CD4-positive, CD25-positive, alpha-beta regulatory T cell (primary cell): ENCODE results near the gene PPFIBP1. TPM values are rescaled to one million over a fixed set of nuclear protein-coding genes. Genes with fewer than 3 reads are reported as not detected.
A peak's percentile ranks its signal among the peaks of the same experiment; 100 is the strongest.

Experiments
- ATAC-seq, 2 donors: fragments of 150-1000 bp; cut with Tn5 transposase; one replicate each; pipeline ENCODE4 v1.10.0; 2021; ENCODE audit warnings: low read depth in 2 of 2, moderate number of reproducible peaks in 2 of 2, moderate library complexity in 1 of 2
- DNase-seq, 3 donors: peaks; one replicate each; pipeline versions ENCODE4 v3.0.0 to v3.0.0-alpha.2; 2012 to 2022; ENCODE audit warnings: mixed read lengths in 1 of 3
- H3K27ac ChIP-seq: one replicate; pipeline ENCODE4 v1.7.0; 2013; ENCODE audit warnings: mild to moderate bottlenecking, low read length; ENCODE audit not compliant: insufficient read depth, poor library complexity, severe bottlenecking
- H3K27me3 ChIP-seq: one replicate; pipeline ENCODE4 v1.7.0; 2013; ENCODE audit warnings: low read length; ENCODE audit not compliant: control insufficient read depth, insufficient read depth
- H3K36me3 ChIP-seq: one replicate; pipeline ENCODE4 v1.7.0; 2013; ENCODE audit warnings: mild to moderate bottlenecking, low read length, moderate library complexity; ENCODE audit not compliant: control insufficient read depth, insufficient read depth
- H3K4me1 ChIP-seq: 2 replicates; pipeline ENCODE4 v1.7.0; 2013; ENCODE audit warnings: mild to moderate bottlenecking, low read length; ENCODE audit not compliant: insufficient read depth, control insufficient read depth, poor library complexity, severe bottlenecking
- H3K4me3 ChIP-seq: one replicate; pipeline ENCODE4 v1.7.0; 2013; ENCODE audit warnings: low read depth, mild to moderate bottlenecking, low read length, moderate library complexity
- H3K9me3 ChIP-seq, 2 experiments: 1 replicate in 1 of 2; 2 replicates in 1 of 2; pipeline ENCODE4 v1.7.0; 2013; ENCODE audit warnings: low read length in 2 of 2, mild to moderate bottlenecking in 1 of 2, moderate library complexity in 1 of 2; ENCODE audit not compliant: control insufficient read depth in 2 of 2
- H3K27ac Mint-ChIP-seq, 3 donors: one replicate each; pipeline ENCODE4 v1.8.0; 2020 to 2022; ENCODE audit warnings: mild to moderate bottlenecking in 3 of 3, mixed read lengths in 3 of 3, moderate library complexity in 2 of 3
- H3K27me3 Mint-ChIP-seq: one replicate; pipeline ENCODE4 v1.8.0; 2022; ENCODE audit warnings: mild to moderate bottlenecking, mixed read lengths
- H3K36me3 Mint-ChIP-seq: one replicate; pipeline ENCODE4 v1.8.0; 2020; ENCODE audit warnings: mixed read lengths
- H3K4me1 Mint-ChIP-seq, 4 donors: one replicate each; pipeline ENCODE4 v1.8.0; 2020 to 2022; ENCODE audit warnings: mixed read lengths in 4 of 4, mild to moderate bottlenecking in 1 of 4
- H3K4me3 Mint-ChIP-seq, 4 donors: one replicate each; pipeline ENCODE4 v1.8.0; 2020 to 2022; ENCODE audit warnings: mild to moderate bottlenecking in 4 of 4, mixed read lengths in 4 of 4, moderate library complexity in 3 of 4
- H3K9me3 Mint-ChIP-seq, 7 donors: one replicate each; pipeline ENCODE4 v1.8.0; 2020 to 2022; ENCODE audit warnings: mixed read lengths in 7 of 7, mild to moderate bottlenecking in 3 of 7, moderate library complexity in 2 of 7
- polyA plus RNA-seq, 4 donors: library from polyadenylated mRNA; unstranded; fragments of 300-500 nt; fragmentation: Illumina TruSeq; gene quantifications; one replicate each; pipeline ENCODE4 v1.2.3, GENCODE V29; 2021
- total RNA-seq: library from RNA; stranded (reverse); gene quantifications from one replicate; pipeline ENCODE4 v1.2.3, GENCODE V29; 2022

Gene PPFIBP1
- total and polyA plus RNA-seq, 5 donors from 2014 or later, result 1.0 to 6.6 (median 2.3) TPM

GRCh38 chr12:27667540-27667939 is 143.5 kb downstream of the PPFIBP1 start:
- Histone ChIP-seq H3K36me3 (no peaks in the 10 kb centered on the region), H3K4me1 (no peaks in the 10 kb centered on the region), H3K27ac (no peak overlapping the region), H3K4me3 (no peak overlapping the region), H3K9me3 (no peaks in the 10 kb centered on the region), H3K27me3 (peaks cover 2% of the 10 kb centered on the region)
- DNase-seq (peak in 1 of 3 donors; percentile 8), ATAC-seq (no peak)
- Mint-ChIP-seq H3K9me3 (peaks cover 0 to 3% (median 0%) of the 10 kb centered on the region in 7 donors), H3K27ac (no peak overlapping the region), H3K4me1 (no peaks in the 10 kb centered on the region), H3K4me3 (no peak overlapping the region), H3K36me3 (peaks cover 10% of the 10 kb centered on the region), H3K27me3 (no peaks in the 10 kb centered on the region)

GRCh38 chr12:27672051-27672450 is 148.0 kb downstream of the PPFIBP1 start:
- no peaks in the 10 kb centered on the region for H3K4me1 Mint-ChIP-seq
- Histone ChIP-seq H3K4me1 (no peaks in the 10 kb centered on the region), H3K36me3 (no peaks in the 10 kb centered on the region), H3K27ac (no peak overlapping the region), H3K9me3 (no peaks in the 10 kb centered on the region), H3K27me3 (no peaks in the 10 kb centered on the region), H3K4me3 (no peak overlapping the region)
- DNase-seq, result no peak
- H3K27ac Mint-ChIP-seq, result no peak overlapping the region
- ATAC-seq, result no peak
- H3K27me3 Mint-ChIP-seq, result no peaks in the 10 kb centered on the region
- no peak overlapping the region for H3K4me3 Mint-ChIP-seq
- H3K9me3 Mint-ChIP-seq, result no peaks in the 10 kb centered on the region
- H3K36me3 Mint-ChIP-seq, result peaks cover 5% of the 10 kb centered on the region

- Histone ChIP-seq H3K27ac (no peak overlapping the region), H3K27me3 (no peaks in the 10 kb centered on the region), H3K36me3 (no peaks in the 10 kb centered on the region), H3K4me1 (no peaks in the 10 kb centered on the region), H3K9me3 (no peaks in the 10 kb centered on the region), H3K4me3 (no peak overlapping the region)
- no peaks in the 10 kb centered on the region for H3K4me1 Mint-ChIP-seq
- H3K9me3 Mint-ChIP-seq, result no peaks in the 10 kb centered on the region
- peaks cover 6% of the 10 kb centered on the region for H3K36me3 Mint-ChIP-seq
- DNase-seq, result no peak
- no peak overlapping the region for H3K27ac Mint-ChIP-seq
- no peak for ATAC-seq
- no peak overlapping the region for H3K4me3 Mint-ChIP-seq
- no peaks in the 10 kb centered on the region for H3K27me3 Mint-ChIP-seq
These were observed 148.6 kb downstream of the PPFIBP1 start for GRCh38 chr12:27672643-27673042.

GRCh38 chr12:27673101-27673718 is 149.2 kb downstream of the PPFIBP1 start:
- ATAC-seq, result no peak
- Mint-ChIP-seq H3K27me3 (no peaks in the 10 kb centered on the region), H3K4me1 (no peaks in the 10 kb centered on the region), H3K9me3 (no peaks in the 10 kb centered on the region), H3K4me3 (no peak overlapping the region), H3K27ac (no peak overlapping the region), H3K36me3 (peaks cover 6% of the 10 kb centered on the region)
- Histone ChIP-seq H3K9me3 (no peaks in the 10 kb centered on the region), H3K36me3 (no peaks in the 10 kb centered on the region), H3K27me3 (no peaks in the 10 kb centered on the region), H3K27ac (no peak overlapping the region), H3K4me1 (no peaks in the 10 kb centered on the region), H3K4me3 (no peak overlapping the region)
- DNase-seq, result no peak

- no peak overlapping the region for H3K27ac ChIP-seq
- DNase-seq (no peak), ATAC-seq (no peak)
- Mint-ChIP-seq H3K4me3 (no peak overlapping the region), H3K4me1 (no peaks in the 10 kb centered on the region), H3K9me3 (no peaks in the 10 kb centered on the region), H3K27ac (peak overlapping the region in 1 of 3 donors; percentile 16), H3K27me3 (no peaks in the 10 kb centered on the region), H3K36me3 (peaks cover 6% of the 10 kb centered on the region)
- H3K27me3 ChIP-seq, result no peaks in the 10 kb centered on the region
- no peaks in the 10 kb centered on the region for H3K36me3 ChIP-seq
- no peaks in the 10 kb centered on the region for H3K9me3 ChIP-seq
- no peak overlapping the region for H3K4me3 ChIP-seq
- no peaks in the 10 kb centered on the region for H3K4me1 ChIP-seq
These were observed 151.0 kb downstream of the PPFIBP1 start for GRCh38 chr12:27674989-27675388.

GRCh38 chr12:27680619-27681018 is 156.6 kb downstream of the PPFIBP1 start:
- DNase-seq (no peak), ATAC-seq (no peak)
- no peaks in the 10 kb centered on the region for H3K4me1 ChIP-seq
- H3K9me3 ChIP-seq, result no peaks in the 10 kb centered on the region
- Mint-ChIP-seq H3K36me3 (peaks cover 6% of the 10 kb centered on the region), H3K9me3 (no peaks in the 10 kb centered on the region), H3K4me1 (no peaks in the 10 kb centered on the region), H3K27ac (no peak overlapping the region), H3K27me3 (no peaks in the 10 kb centered on the region), H3K4me3 (no peak overlapping the region)
- H3K4me3 ChIP-seq, result no peak overlapping the region
- H3K27ac ChIP-seq, result no peak overlapping the region
- no peaks in the 10 kb centered on the region for H3K36me3 ChIP-seq
- no peaks in the 10 kb centered on the region for H3K27me3 ChIP-seq

- H3K36me3 Mint-ChIP-seq, result no peaks in the 10 kb centered on the region
- H3K36me3 ChIP-seq, result no peaks in the 10 kb centered on the region
- no peak overlapping the region for H3K27ac ChIP-seq
- no peaks in the 10 kb centered on the region for H3K9me3 ChIP-seq
- no peak overlapping the region for H3K27ac Mint-ChIP-seq
- no peaks in the 10 kb centered on the region for H3K27me3 ChIP-seq
- H3K27me3 Mint-ChIP-seq, result no peaks in the 10 kb centered on the region
- H3K4me3 ChIP-seq, result no peak overlapping the region
- no peak overlapping the region for H3K4me3 Mint-ChIP-seq
- no peaks in the 10 kb centered on the region for H3K4me1 ChIP-seq
- ATAC-seq (no peak), DNase-seq (no peak)
- no peaks in the 10 kb centered on the region for H3K4me1 Mint-ChIP-seq
- H3K9me3 Mint-ChIP-seq, result no peaks in the 10 kb centered on the region
These were observed 158.5 kb downstream of the PPFIBP1 start for GRCh38 chr12:27682534-27682933.

- Histone ChIP-seq H3K36me3 (no peaks in the 10 kb centered on the region), H3K4me1 (no peaks in the 10 kb centered on the region), H3K27ac (no peak overlapping the region), H3K9me3 (no peaks in the 10 kb centered on the region), H3K27me3 (no peaks in the 10 kb centered on the region), H3K4me3 (no peak overlapping the region)
- Mint-ChIP-seq H3K4me3 (no peak overlapping the region), H3K27me3 (no peaks in the 10 kb centered on the region), H3K36me3 (no peaks in the 10 kb centered on the region), H3K4me1 (no peaks in the 10 kb centered on the region), H3K9me3 (no peaks in the 10 kb centered on the region), H3K27ac (no peak overlapping the region)
- DNase-seq (no peak), ATAC-seq (no peak)
These were observed 161.3 kb downstream of the PPFIBP1 start for GRCh38 chr12:27685274-27685673.
